ENCODE results near the gene TRPV6. TPM values are rescaled to one million over a fixed set of nuclear protein-coding genes. Genes with fewer than 3 reads are reported as not detected.

The TRPV6 gene
- total RNA-seq, 4 donors from 2014 or later, result 0.14 to 2.9 TPM; not detected in 2

DNA sequence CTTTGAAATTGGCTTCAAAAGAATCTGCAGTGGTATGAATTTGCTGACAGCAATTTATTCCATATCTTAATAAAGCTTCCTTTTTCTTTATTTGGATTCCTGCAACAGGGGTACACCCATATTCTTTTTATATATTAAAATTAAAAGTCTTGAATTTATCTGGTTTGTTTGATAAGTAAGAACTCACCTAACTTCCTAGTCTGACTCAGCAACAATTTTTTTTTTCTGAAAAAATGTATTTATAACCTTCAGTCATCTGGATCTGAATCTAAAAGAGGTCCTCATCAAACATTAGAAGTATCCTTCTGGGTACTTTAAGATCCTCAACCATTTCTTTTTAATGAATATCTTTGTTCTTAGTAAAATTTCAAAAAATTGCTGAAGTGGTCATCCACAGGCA, 26.1 kb downstream of the TRPV6 start:
- Histone ChIP-seq H3K27me3 (no peaks in the 10 kb centered on the region), H3K36me3 (no peaks in the 10 kb centered on the region), H3K4me3 (no peak overlapping the region), H3K27ac (no peak overlapping the region), H3K4me1 (peaks cover 0 to 14% (median 4%) of the 10 kb centered on the region in 4 donors), H3K9me3 (no peaks in the 10 kb centered on the region)
- no peak for DNase-seq
- in situ Hi-C loops (cut with MboI; ENCODE audit: low pct_ligation_motif_present in 1 of 4, low pct_unique_long_range_greater_than_20kb in 1 of 4, low sequenced_read_pairs in 3 of 4) (loop anchor here in 3 of 4 donors (10.0 to 25.0 kb wide), 2 partner anchors 145 to 353 kb away; partner anchors contain the start of gene TAS2R40 (in 3 of the 3)), intact Hi-C loops (cut with DNase I; ENCODE audit: low total_unique reads) (no loop called here)
- TF ChIP-seq POLR2AphosphoS5 (IDR thresholded peaks at IDR 0.05) (no peak), POLR2A (IDR thresholded peaks at IDR 0.05) (no peak), EP300 (IDR thresholded peaks at IDR 0.05; ENCODE audit: low read depth) (no peak)
- TF ChIP-seq, protein P1, sequence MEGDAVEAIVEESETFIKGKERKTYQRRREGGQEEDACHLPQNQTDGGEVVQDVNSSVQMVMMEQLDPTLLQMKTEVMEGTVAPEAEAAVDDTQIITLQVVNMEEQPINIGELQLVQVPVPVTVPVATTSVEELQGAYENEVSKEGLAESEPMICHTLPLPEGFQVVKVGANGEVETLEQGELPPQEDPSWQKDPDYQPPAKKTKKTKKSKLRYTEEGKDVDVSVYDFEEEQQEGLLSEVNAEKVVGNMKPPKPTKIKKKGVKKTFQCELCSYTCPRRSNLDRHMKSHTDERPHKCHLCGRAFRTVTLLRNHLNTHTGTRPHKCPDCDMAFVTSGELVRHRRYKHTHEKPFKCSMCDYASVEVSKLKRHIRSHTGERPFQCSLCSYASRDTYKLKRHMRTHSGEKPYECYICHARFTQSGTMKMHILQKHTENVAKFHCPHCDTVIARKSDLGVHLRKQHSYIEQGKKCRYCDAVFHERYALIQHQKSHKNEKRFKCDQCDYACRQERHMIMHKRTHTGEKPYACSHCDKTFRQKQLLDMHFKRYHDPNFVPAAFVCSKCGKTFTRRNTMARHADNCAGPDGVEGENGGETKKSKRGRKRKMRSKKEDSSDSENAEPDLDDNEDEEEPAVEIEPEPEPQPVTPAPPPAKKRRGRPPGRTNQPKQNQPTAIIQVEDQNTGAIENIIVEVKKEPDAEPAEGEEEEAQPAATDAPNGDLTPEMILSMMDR (IDR thresholded peaks at IDR 0.05), result no peak

DNA sequence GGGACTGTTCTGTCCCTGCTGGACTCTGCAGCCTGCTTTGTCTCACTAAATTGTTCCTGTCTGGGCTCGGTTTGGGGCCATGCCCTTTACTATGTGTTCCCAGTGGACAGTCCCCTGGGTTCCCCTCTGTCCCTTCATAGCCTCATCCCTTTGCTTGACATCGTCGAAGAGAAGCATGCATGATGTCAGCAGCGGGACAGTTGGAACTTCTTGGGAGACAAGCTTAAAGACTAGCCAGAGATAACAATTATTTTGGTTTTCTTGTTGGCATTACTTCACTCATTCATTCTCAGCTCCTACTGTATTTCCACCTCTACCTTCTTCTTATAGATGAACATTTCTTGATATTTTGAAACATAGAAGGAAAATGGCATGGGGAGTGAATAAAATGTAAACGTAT, 27.9 kb downstream of the TRPV6 start:
- TF ChIP-seq POLR2AphosphoS5 (IDR thresholded peaks at IDR 0.05), result no peak
- TF ChIP-seq EP300 (IDR thresholded peaks at IDR 0.05; ENCODE audit: low read depth), result no peak
- TF ChIP-seq, protein P1 (IDR thresholded peaks at IDR 0.05), result no peak
- no peak overlapping the region for H3K4me3 ChIP-seq
- DNase-seq, result no peak
- intact Hi-C loops (cut with DNase I; ENCODE audit: low total_unique reads) (no loop called here), in situ Hi-C loops (cut with MboI; ENCODE audit: low pct_ligation_motif_present in 1 of 4, low pct_unique_long_range_greater_than_20kb in 1 of 4, low sequenced_read_pairs in 3 of 4) (loop anchor here in 3 of 4 donors (10.0 to 25.0 kb wide), 2 partner anchors 147 to 355 kb away; partner anchors contain the start of gene TAS2R40 (in 3 of the 3))
- no peaks in the 10 kb centered on the region for H3K36me3 ChIP-seq
- 83 to 85% methylated on average over 2 to 5 of the region's 5 CpGs for WGBS, 2 donors (ENCODE audit: low coverage in 1 of 2)
- no peaks in the 10 kb centered on the region for H3K27me3 ChIP-seq
- peaks cover 0 to 14% (median 7%) of the 10 kb centered on the region in 4 donors for H3K4me1 ChIP-seq
- no peak overlapping the region for H3K27ac ChIP-seq
- no peaks in the 10 kb centered on the region for H3K9me3 ChIP-seq

DNA sequence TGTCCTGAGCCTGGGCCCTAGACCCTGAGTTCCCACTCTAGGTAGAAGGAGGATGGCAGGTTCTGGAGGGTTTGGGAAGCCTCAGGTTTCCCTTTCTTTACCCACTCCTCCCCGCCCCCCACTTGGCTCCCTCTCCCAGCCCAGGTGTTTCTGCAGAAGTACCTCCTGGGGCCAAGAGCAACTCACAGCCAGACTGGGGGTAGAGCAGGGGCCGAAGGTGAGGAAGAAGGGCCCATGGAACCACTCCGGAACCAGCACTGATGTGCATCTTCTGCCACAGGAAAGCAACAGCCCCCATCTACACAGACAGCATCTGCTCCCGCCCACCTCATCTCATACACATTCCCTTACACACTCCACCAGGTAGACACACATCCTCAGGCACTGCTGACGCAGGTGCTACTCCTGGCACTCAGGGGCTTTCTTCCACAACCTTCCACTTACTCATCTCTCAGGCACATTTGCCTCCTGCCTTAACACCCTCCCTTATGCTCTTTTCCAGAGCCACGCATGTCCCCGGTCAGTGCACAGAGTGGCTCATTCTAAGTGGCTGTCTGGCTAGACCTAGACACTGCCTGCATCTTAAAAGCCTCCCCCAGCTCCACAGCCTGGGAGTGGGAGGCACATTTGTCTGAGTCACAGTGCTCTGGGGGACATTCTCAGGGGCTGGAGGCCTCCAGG, 28.8 kb downstream of the TRPV6 start:
- TF ChIP-seq POLR2AphosphoS5 (IDR thresholded peaks at IDR 0.05), result no peak
- TF ChIP-seq EP300 (IDR thresholded peaks at IDR 0.05; ENCODE audit: low read depth), result no peak
- TF ChIP-seq, protein P1 (IDR thresholded peaks at IDR 0.05), result no peak
- TF ChIP-seq POLR2A (IDR thresholded peaks at IDR 0.05), result no peak
- intact Hi-C loops (cut with DNase I; ENCODE audit: low total_unique reads) (no loop called here), in situ Hi-C loops (cut with MboI; ENCODE audit: low pct_ligation_motif_present in 1 of 4, low pct_unique_long_range_greater_than_20kb in 1 of 4, low sequenced_read_pairs in 3 of 4) (loop anchor here in 3 of 4 donors (10.0 to 25.0 kb wide), 2 partner anchors 148 to 356 kb away; partner anchors contain the start of gene TAS2R40 (in 3 of the 3))
- whole genome bisulfite sequencing, 2 donors (ENCODE audit: low coverage in 1 of 2), result 91 to 100% methylated on average over 1 to 6 of the region's 7 CpGs
- Histone ChIP-seq H3K27ac (no peak overlapping the region), H3K9me3 (no peaks in the 10 kb centered on the region), H3K4me3 (no peak overlapping the region), H3K4me1 (peaks cover 0 to 14% (median 7%) of the 10 kb centered on the region in 4 donors), H3K36me3 (no peaks in the 10 kb centered on the region), H3K27me3 (no peaks in the 10 kb centered on the region)
- no peak for DNase-seq

DNA sequence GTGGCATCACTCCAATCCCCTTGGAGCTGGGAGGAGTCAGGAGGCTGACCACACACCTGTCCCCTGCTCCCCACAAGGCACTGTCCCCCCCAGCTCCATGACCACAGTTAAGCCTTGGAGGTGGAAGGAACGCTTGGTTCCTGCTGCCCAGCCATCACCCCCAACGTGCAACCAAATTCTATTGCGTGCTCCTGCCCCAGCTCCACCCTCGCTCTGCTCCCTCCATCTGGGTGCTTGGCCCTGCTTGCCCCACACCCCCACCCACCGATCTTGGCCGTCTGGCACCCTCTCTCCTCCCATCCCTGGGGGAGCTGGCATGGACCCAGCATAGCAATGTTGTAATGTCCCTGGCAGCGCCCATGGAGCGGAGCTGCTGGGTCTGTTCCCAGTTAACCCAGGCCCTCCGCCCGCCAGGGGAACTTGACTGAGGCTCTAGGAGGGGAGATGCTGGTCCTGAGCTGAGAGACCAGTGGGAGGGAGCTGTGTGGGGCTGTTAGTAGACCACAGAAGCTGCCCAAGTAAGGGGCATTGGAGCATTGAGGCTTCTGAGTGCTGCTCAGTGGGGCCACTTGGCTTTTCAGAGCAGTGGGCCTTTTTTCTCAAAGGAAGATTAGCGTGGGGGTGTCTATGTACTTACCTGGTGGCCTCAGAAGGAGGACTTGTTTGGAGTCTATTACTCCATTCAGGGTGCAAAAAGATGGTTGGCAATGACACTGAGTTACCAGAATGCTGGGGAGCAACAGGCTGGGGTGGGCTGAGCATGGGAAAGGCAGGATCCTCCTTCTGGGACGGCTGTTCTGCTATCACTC, 29.6 kb downstream of the TRPV6 start:
- intact Hi-C loops (cut with DNase I; ENCODE audit: low total_unique reads), result no loop called here
- in situ Hi-C loops (cut with MboI; ENCODE audit: low pct_ligation_motif_present in 1 of 4, low pct_unique_long_range_greater_than_20kb in 1 of 4, low sequenced_read_pairs in 3 of 4), result loop anchor here in 3 of 4 donors (10.0 to 25.0 kb wide), 2 partner anchors 149 to 356 kb away; partner anchors contain the start of gene TAS2R40 (in 3 of the 3)
- peak; percentile 45 for DNase-seq

More for the DNA sequence above, 29.6 kb downstream of the TRPV6 start:
- Histone ChIP-seq H3K36me3 (no peaks in the 10 kb centered on the region), H3K4me3 (peak overlapping the region in 2 of 4 donors; percentile 57 to 74), H3K27me3 (peaks cover 3% of the 10 kb centered on the region), H3K9me3 (no peaks in the 10 kb centered on the region), H3K4me1 (peaks cover 0 to 14% (median 7%) of the 10 kb centered on the region in 4 donors), H3K27ac (peak overlapping the region in 1 of 4 donors; percentile 8)
- no peak for TF ChIP-seq EP300 (IDR thresholded peaks at IDR 0.05; ENCODE audit: low read depth)
- TF ChIP-seq POLR2AphosphoS5 (IDR thresholded peaks at IDR 0.05), result peak in 1 of 3 donors; percentile 23
- TF ChIP-seq, protein P1 (IDR thresholded peaks at IDR 0.05), result no peak
- WGBS, 2 donors (ENCODE audit: low coverage in 1 of 2), result 52% methylated on average over 12 of the region's 12 CpGs; no CpG with 5 or more reads in 1 of the 2 donors
